Measurements from ENCODE around the gene CLSTN1. TPM values are rescaled to one million over a fixed set of nuclear protein-coding genes. Genes with fewer than 3 reads are reported as not detected.

Gene CLSTN1
- total RNA-seq, 1 donor from 2014 or later, result 130 TPM

DNA sequence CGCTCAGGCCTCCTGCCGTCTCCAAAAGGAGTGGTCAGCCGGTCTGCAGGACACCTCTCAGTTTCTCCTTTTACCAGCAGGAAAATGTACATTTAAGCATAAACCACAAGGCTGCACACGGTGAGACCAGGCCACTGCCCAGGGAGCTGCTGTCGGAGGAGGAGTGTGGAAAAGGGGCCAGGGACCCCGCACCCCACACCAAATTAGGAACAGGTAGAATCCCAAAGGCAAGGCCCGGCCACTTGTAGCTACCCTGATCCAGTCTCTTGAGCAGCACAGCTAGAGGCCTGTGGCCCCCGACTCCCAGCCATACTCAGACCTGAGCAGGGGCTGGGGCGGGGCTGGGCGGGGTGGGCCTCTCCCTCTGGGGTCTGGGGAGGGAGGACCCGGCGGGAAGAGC is 94.2 kb downstream of the CLSTN1 start:
- Mint-ChIP-seq H3K4me1 (ENCODE audit: low read depth) (no peaks in the 10 kb centered on the region), H3K36me3 (ENCODE audit: insufficient read depth) (peaks cover 46% of the 10 kb centered on the region), H3K4me3 (ENCODE audit: low read depth) (no peak overlapping the region), H3K27me3 (no peaks in the 10 kb centered on the region), H3K27ac (no peak overlapping the region), H3K9me3 (ENCODE audit: low read depth) (no peaks in the 10 kb centered on the region)
- DNase-seq (ENCODE audit: low spot score, unreplicated experiment), result no peak
- TF ChIP-seq, protein P1, sequence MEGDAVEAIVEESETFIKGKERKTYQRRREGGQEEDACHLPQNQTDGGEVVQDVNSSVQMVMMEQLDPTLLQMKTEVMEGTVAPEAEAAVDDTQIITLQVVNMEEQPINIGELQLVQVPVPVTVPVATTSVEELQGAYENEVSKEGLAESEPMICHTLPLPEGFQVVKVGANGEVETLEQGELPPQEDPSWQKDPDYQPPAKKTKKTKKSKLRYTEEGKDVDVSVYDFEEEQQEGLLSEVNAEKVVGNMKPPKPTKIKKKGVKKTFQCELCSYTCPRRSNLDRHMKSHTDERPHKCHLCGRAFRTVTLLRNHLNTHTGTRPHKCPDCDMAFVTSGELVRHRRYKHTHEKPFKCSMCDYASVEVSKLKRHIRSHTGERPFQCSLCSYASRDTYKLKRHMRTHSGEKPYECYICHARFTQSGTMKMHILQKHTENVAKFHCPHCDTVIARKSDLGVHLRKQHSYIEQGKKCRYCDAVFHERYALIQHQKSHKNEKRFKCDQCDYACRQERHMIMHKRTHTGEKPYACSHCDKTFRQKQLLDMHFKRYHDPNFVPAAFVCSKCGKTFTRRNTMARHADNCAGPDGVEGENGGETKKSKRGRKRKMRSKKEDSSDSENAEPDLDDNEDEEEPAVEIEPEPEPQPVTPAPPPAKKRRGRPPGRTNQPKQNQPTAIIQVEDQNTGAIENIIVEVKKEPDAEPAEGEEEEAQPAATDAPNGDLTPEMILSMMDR (IDR thresholded peaks at IDR 0.05; ENCODE audit: unreplicated experiment), result no peak

DNA sequence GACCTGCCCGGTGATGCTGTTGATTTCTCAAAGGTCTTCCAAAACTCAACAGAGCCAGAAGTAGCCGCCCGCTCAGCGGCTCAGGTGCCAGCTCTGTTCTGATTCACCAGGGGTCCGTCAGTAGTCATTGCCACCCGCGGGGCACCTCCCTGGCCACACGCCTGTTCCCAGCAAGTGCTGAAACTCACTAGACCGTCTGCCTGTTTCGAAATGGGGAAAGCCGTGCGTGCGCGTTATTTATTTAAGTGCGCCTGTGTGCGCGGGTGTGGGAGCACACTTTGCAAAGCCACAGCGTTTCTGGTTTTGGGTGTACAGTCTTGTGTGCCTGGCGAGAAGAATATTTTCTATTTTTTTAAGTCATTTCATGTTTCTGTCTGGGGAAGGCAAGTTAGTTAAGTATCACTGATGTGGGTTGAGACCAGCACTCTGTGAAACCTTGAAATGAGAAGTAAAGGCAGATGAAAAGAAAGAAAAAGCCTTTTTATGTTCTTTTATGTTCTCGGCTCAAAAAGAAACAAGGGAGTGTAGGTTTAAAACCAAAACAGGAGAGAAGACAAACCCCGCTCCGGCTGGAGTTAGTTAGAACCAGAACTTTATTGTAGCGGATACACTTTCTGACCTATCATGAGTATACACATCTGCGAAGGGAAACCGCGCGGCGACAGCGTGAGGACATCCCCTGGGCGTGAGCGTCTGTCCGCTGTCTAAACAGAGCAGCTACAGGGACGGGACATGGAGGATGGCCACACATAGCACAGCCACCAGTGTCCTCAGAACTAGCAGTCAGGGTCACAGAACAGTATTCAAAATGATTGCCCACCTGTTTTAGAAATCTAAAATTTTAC is 95.1 kb downstream of the CLSTN1 start:
- H3K36me3 Mint-ChIP-seq (ENCODE audit: insufficient read depth), result peaks cover 42% of the 10 kb centered on the region
- no peaks in the 10 kb centered on the region for H3K9me3 Mint-ChIP-seq (ENCODE audit: low read depth)

DNA sequence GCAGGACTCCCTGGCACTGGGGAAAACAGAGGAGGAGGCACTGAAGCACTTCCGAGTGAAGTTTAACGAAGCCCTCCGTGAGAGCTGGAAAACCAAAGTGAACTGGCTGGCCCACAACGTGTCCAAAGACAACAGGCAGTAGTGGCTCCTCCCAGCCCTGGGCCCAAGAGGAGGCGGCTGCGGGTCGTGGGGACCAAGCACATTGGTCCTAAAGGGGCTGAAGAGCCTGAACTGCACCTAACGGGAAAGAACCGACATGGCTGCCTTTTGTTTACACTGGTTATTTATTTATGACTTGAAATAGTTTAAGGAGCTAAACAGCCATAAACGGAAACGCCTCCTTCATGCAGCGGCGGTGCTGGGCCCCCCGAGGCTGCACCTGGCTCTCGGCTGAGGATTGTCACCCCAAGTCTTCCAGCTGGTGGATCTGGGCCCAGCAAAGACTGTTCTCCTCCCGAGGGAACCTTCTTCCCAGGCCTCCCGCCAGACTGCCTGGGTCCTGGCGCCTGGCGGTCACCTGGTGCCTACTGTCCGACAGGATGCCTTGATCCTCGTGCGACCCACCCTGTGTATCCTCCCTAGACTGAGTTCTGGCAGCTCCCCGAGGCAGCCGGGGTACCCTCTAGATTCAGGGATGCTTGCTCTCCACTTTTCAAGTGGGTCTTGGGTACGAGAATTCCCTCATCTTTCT is 96.7 kb downstream of the CLSTN1 start:
- Mint-ChIP-seq H3K27ac (peak overlapping the region; percentile 76), H3K27me3 (no peaks in the 10 kb centered on the region), H3K4me3 (ENCODE audit: low read depth) (no peak overlapping the region), H3K4me1 (ENCODE audit: low read depth) (no peaks in the 10 kb centered on the region), H3K36me3 (ENCODE audit: insufficient read depth) (peaks cover 36% of the 10 kb centered on the region), H3K9me3 (ENCODE audit: low read depth) (no peaks in the 10 kb centered on the region)
- TF ChIP-seq, protein P1 (IDR thresholded peaks at IDR 0.05; ENCODE audit: unreplicated experiment), result no peak
- no peak for DNase-seq (ENCODE audit: low spot score, unreplicated experiment)

More for the DNA sequence above, 95.1 kb downstream of the CLSTN1 start:
- Mint-ChIP-seq H3K4me1 (ENCODE audit: low read depth) (no peaks in the 10 kb centered on the region), H3K27me3 (no peaks in the 10 kb centered on the region), H3K27ac (no peak overlapping the region), H3K4me3 (ENCODE audit: low read depth) (no peak overlapping the region)
- TF ChIP-seq, protein P1 (IDR thresholded peaks at IDR 0.05; ENCODE audit: unreplicated experiment), result no peak
- DNase-seq (ENCODE audit: low spot score, unreplicated experiment), result no peak

DNA sequence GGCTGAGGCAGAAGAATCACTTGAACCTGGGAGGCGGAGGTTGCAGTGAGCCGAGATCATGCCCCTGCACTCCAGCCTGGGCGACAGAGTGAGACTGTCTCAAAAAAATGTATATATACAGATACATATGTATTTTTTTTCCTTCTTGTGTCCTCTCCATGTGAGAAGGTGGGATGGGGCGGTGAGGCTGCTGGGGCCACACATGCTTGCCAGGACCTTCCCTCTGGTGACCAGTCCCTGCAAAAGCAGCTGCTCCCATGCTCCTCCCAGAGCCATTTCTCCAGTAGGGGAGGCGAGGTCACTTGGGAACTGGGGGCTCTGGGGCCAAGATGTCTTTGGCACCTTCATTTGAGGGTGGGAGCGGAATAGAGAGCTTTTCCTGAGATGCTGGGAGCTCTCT is 97.4 kb downstream of the CLSTN1 start:
- peak overlapping the region; percentile 59 for H3K27ac Mint-ChIP-seq
- no peaks in the 10 kb centered on the region for H3K4me1 Mint-ChIP-seq (ENCODE audit: low read depth)
- TF ChIP-seq, protein P1 (IDR thresholded peaks at IDR 0.05; ENCODE audit: unreplicated experiment), result no peak
- H3K27me3 Mint-ChIP-seq, result no peaks in the 10 kb centered on the region
- peaks cover 31% of the 10 kb centered on the region for H3K36me3 Mint-ChIP-seq (ENCODE audit: insufficient read depth)
- DNase-seq (ENCODE audit: low spot score, unreplicated experiment), result no peak
- no peaks in the 10 kb centered on the region for H3K9me3 Mint-ChIP-seq (ENCODE audit: low read depth)
- H3K4me3 Mint-ChIP-seq (ENCODE audit: low read depth), result no peak overlapping the region

DNA sequence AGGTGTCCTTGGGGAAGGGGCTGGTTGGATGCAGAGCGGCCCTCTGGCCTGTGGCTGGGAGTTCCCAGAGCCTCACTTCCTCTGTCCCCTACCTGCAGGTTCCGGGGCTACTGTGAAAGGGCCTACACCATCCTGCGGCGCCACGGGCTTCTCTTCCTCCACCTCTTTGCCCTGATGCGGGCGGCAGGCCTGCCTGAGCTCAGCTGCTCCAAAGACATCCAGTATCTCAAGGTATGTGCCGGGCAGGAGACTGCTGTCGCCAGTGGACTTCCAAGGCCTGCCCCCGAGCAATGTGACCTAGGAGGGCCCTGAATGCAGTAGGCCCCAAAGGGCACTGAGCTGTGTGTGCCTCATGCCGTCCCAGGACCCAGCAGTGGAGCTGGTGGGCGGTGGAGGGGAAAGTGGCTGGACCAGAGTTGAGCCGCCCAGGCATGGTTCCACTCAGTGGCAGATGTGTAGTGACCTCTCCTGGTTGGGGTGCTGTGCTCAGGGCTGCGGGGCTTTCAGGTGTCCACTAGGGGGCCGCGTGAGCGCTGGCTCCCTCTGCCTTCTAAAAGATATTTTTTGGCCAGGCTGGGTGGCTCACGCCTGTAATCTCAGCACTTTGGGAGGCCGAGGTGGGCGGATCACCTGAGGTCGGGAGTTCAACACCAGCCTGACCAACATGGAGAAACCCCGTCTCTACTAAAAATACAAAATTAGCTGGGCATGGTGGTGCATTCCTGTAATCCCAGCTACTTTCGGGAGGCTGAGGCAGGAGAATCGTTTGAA is 98.9 kb downstream of the CLSTN1 start:
- no peak overlapping the region for H3K27ac Mint-ChIP-seq
- no peak overlapping the region for H3K4me3 Mint-ChIP-seq (ENCODE audit: low read depth)
- peaks cover 23% of the 10 kb centered on the region for H3K36me3 Mint-ChIP-seq (ENCODE audit: insufficient read depth)
- no peaks in the 10 kb centered on the region for H3K9me3 Mint-ChIP-seq (ENCODE audit: low read depth)
- no peaks in the 10 kb centered on the region for H3K4me1 Mint-ChIP-seq (ENCODE audit: low read depth)
- H3K27me3 Mint-ChIP-seq, result no peaks in the 10 kb centered on the region
- DNase-seq (ENCODE audit: low spot score, unreplicated experiment), result peak; percentile 39
- TF ChIP-seq, protein P1 (IDR thresholded peaks at IDR 0.05; ENCODE audit: unreplicated experiment), result peak; percentile 81
